ENCODE results near the gene SEMA7A. TPM values are rescaled to one million over a fixed set of nuclear protein-coding genes. Genes with fewer than 3 reads are reported as not detected.

The SEMA7A gene
- total RNA-seq, 2 experiments from 2014 or later, result 106 to 111 TPM

DNA sequence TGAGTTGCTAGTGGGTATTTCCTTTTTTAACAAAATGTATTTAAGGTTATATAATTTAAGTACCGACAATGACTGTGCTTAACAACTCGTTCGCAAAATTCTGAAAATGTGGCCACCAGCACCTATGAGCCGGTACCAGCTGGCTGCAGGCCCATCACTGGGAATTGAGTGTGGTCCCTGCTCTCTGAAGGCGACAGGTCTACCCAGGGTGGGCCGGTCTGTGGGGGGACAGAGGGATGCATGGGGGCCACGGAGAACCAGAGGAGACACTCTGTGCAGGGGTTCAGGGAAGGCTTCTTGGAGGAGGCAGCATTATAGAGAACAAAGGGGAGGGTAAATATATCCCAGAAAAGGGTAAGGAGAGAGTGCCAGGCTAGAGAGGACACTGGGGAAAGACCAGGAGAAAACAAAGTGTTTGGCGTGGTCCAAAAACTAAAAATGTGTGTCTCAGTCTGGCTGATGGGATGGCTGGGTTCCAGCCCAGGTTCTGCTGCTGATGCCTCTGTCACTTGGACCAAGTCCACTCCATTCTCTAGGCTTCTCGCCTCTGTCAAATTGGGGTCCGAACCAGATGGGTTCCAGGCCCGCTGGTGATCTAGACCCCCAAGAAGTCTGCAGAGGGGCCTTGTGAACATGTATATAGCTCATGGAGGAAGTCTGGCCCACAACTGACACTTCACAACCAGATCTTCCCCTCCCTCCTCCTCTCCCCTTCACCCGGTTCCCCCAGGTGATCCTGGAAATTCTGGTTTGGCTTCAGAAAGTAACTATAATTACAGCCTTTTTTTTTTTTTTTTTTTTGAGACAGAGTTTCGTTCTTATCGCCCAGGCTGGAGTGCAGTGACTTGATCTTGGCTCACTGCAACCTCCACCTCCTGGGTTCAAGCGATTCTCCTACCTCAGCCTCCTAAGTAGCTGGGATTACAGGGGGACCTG is 55.7 kb downstream of the SEMA7A start:
- ChIA-PET CTCF (interaction anchor here (0.6 to 9.8 kb wide), 13 partner anchors 11 to 412 kb away, joined by 3 to 243 read pairs (median 4); partner anchors contain the start of genes SEMA7A and UBL7), POLR2A (interaction anchor here (0.7 to 1.0 kb wide), 2 partner anchors 15 to 168 kb away, joined by 3 to 4 read pairs; no protein-coding TSS in a partner anchor)

DNA sequence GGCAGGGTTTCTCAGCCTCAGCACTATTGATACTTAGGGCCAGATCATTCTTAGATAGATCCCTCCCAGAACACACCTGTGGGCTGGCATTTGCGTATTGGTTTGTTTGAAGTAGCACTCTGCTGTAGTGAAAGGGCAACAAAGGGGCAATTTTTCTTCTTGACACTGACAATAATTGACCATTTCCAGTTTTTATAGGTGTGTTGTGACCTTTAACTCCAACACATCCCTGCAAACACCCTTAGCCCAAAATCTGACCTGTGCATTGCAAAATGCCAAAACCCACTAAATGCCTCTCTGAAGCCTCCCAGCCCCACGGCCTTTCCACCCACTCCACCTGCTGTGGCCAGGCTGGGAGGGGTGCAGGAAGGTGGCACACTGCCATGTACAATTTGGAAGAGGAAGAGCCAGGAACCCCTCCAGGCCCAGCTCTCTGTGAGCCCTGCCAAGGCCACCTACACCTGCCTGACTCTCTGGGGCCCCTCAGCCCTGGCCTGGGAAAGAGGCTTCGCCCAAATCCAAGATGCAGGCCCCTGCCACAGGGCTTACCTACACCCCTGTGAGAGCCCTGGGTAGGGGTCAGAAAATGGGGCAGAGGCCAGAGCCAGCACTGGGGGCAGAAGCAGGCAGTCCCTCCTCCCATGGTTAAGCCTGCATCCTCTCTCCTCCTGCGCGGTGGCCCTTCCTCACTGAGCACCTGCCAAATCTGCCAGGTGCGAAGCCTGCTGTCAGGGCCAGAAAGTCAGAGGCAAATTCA is 56.8 kb downstream of the SEMA7A start:
- POLR2A ChIA-PET, result no interaction called here
- CTCF ChIA-PET, result interaction anchor here (1.1 to 9.0 kb wide), 5 partner anchors 26 to 255 kb away, joined by 3 to 126 read pairs (median 4); partner anchors contain the start of gene SEMA7A

DNA sequence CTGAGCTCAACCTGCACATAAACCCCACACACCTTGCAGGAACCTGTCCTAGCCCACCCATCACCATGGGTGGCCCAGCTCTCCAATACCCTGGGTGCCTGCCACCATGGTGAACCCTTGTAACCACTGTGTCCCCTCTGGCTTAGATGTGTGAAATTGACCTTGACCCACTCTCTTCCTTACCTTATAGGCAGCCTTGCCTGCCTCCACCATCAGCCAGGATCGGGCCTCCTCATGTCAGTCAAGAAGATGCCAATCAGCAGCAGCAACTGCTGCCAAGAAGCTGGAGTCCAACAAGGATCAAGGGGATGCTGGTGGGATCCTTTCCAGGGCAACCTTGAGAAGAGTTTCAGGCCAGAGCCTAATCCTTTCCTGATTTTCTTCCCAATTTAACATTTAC is 57.5 kb downstream of the SEMA7A start:
- CTCF ChIA-PET, result interaction anchor here (0.5 to 9.0 kb wide), 16 partner anchors 8 to 402 kb away, joined by 3 to 126 read pairs (median 4); partner anchors contain the start of genes SEMA7A and UBL7
- POLR2A ChIA-PET, result interaction anchor here (0.8 to 2.2 kb wide), 2 partner anchors 9 to 85 kb away, joined by 3 to 8 read pairs; partner anchors contain the start of gene UBL7

DNA sequence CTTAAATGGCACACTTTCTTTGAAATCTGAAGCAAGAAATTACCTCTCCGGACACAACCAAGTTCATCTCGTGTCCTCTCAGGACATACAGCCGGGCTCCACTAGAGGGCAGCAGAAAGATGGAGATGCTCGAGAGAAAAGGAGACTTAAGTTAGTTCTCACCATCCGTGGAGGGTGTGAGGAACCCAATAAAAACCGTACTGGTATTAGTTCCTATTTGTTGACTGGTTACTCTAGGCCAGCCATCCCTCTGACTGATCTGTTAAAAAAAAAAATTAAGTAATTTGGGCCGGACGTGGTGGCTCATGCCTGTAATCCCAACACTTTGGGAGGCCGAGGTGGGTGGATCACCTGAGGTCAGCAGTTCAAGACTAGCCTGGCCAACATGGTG is 58.5 kb downstream of the SEMA7A start:
- CTCF ChIA-PET, result interaction anchor here (0.6 to 9.0 kb wide), 19 partner anchors 7 to 403 kb away, joined by 3 to 126 read pairs (median 4); partner anchors contain the start of genes SEMA7A and UBL7
- POLR2A ChIA-PET, result interaction anchor here (2.2 kb wide), 1 partner anchor 86 kb away, joined by 8 read pairs; the partner anchor contains the start of gene UBL7

DNA sequence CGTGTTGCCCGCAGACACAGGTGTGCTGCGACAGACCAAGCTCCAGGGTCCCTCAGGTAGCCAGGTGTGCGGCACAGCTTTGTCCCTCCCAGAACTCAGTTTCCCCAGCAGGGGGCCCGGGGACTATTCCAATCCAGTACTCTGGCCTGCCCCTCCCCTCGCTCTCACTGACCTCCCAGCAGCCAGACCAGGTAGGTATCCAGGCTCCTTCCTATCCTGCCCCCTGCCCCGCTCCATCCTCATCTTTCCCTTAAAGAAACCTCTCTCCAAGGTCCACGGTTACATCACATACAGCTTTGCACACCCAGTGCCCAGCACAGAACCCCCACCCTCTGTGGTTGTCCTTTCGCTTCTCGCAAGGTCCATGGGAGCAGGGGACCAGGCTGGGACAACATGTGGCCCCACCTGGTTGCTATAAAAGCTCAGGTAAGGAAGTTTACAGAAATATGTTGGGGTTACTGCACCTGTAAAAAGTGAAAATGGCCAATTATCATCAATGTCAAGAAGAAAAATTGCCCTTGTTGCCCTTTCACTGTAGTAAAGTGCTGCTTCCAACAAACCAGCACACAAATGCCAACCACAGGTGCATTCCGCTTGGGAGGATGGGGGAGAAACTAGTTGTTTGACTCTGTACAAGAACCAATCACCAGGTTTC is 59.0 kb downstream of the SEMA7A start:
- CTCF ChIA-PET, result interaction anchor here (0.7 to 9.0 kb wide), 24 partner anchors 8 to 394 kb away, joined by 3 to 126 read pairs (median 4); partner anchors contain the start of genes SEMA7A and UBL7
- POLR2A ChIA-PET, result interaction anchor here (0.5 to 2.2 kb wide), 2 partner anchors 26 to 86 kb away, joined by 8 read pairs; partner anchors contain the start of gene UBL7

DNA sequence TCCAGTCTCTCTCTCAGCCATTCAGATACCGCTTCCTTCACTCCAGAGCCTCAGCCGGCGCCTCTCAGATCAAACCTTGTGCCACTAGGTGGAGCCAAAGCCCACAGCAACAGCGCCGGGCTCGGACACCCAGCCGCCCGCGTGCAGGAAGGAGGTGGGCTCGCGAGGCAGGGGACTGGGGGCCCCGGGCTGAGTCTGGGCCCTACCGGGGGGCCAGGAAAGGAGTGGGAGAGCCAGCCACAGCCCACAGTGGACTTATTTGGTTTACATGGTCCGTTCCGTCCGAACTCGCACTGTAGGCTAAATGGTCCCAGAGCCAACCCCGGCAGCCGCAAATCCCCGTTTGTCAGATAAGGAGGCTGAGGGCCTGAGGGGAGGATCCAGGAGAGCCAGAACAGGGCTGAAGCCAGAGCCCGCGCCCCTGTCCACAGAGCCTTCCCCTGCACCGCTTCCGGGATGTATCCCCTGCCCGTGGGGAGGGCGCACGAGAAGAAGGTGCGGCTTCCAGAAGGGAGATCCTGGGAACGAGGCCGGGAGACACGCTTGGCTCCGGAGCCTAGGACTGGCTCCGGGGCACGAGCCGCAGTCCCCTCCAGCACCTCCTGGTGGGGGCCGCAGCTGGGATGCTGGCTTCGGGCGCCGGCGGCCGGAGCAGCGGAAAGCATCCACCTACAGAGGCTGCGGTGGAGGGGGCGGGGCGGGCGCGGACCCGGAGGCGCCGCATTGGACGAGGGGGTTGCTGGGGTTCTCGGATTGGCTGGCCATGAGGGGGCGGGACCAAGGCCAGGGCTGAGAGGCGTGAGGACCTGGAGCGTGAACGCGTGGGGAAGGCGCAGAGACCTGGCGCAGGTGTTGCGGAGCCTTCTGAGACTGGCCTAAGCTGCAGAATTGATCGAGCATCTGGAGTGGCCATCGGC is 59.8 kb downstream of the SEMA7A start:
- CTCF ChIA-PET, result interaction anchor here (0.7 to 9.0 kb wide), 30 partner anchors 9 to 397 kb away, joined by 3 to 126 read pairs (median 4); partner anchors contain the start of genes ARID3B, SEMA7A and UBL7
- POLR2A ChIA-PET, result interaction anchor here (0.5 to 2.2 kb wide), 2 partner anchors 26 to 87 kb away, joined by 8 read pairs; partner anchors contain the start of gene UBL7

DNA sequence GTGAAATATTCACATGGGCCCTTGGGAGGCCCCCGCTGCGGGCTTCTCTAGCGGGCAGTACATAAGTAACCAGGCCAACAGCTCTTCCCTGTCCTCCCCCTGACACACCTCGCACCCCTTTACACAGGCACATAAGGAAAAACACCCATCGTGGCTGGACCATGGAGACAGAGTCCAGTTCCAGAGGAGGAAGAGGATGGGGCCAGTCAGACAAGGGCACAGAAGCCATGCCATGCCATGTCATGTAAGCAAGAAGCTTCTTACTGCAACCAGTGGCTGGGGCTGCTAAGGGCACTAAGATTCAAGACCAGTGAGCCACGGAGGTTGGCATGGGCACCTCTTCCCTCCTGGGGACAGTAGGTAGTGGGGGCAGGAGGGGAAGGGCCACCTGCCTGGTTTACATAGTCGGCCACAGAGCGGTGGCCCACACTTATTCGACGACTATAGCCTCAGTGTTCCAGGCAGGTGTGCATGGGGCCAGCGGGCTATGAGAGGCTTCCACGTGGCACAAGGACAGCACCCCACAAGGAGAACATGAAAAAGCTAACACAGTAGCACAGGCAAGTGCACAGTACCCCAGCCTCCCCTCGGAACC is 60.6 kb downstream of the SEMA7A start:
- POLR2A ChIA-PET, result no interaction called here

DNA sequence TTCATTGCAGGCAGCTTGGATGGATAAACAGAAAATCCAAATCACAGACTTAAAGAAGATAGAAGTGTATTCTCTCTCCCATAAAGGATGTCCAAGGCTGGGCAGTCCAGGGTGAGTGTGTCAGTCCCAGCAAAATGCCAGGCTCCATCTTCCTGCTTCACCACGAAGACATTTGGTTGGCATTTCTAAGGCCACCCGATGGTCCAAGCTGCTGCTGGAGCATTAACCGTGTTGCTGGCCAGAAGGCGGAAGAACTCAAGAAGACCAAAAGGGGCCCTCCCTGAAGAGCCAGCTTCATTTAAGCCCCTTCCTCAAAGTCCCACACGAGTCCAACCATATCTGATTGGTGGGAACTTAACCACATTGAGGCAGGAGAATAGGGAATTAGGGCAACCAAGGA is 63.3 kb downstream of the SEMA7A start:
- CTCF ChIA-PET, result interaction anchor here (0.7 to 9.0 kb wide), 3 partner anchors 48 to 737 kb away, joined by 3 to 126 read pairs (median 5); partner anchors contain the start of gene SEMA7A
- POLR2A ChIA-PET, result interaction anchor here (0.5 kb wide), 1 partner anchor 243 kb away, joined by 3 read pairs; no protein-coding TSS in a partner anchor

More for the DNA sequence above, 60.6 kb downstream of the SEMA7A start:
- CTCF ChIA-PET, result interaction anchor here (0.7 to 9.0 kb wide), 15 partner anchors 10 to 398 kb away, joined by 3 to 126 read pairs (median 7); partner anchors contain the start of genes ARID3B, SEMA7A and UBL7

DNA sequence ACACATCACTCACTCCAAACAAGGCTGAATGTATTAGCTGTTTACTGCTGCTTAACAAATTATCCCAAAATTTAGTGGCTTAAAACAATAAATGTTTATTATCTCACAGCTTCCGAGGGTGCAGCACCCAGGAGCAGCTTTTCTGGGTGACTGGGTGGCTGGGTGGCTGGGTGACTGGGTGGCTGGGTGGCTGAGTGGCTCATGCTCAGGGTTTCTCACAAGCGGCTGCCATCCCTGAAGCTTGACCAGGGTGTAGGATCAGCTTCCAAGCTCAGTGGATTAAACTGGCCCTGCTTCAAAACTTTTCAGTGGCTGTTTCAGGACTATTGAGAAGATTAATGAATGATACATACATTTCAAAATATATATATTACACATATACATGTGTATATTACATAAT is 64.0 kb downstream of the SEMA7A start:
- ChIA-PET CTCF (interaction anchor here (1.5 to 9.0 kb wide), 2 partner anchors 48 to 69 kb away, joined by 5 to 126 read pairs; partner anchors contain the start of gene SEMA7A), POLR2A (no interaction called here)

DNA sequence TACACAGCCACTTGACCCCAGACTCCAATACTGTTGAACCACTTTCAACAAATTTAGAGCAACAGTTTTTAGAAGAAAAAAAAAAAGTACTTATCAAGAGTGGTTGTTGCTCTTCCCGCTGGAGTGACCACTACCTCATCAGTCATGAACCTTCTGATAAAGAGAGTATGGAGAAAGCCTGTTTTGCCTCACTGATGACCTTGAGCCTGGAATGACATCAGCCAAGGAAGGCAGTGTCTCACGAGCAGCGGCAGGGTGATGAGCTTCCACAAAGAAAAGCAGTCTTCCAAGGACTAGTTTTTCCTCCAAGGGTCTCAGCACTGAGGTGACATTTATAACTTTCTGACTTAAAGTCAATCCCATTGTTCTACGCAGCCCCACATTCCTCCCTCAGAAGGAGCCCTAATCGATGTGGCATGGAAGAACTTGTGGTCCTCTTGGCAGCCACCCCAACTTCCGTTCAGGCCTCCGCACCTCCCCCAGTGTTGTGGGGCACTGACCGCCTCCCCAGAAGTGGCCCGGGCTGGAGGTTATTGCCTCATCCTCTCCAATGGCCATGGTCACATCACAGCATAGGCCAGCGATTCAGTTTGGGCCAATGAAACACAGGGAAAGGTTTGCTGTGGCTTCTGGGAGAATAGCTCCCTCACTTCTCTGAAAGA is 64.5 kb downstream of the SEMA7A start:
- CTCF ChIA-PET, result interaction anchor here (1.5 to 9.0 kb wide), 2 partner anchors 47 to 69 kb away, joined by 5 to 126 read pairs; partner anchors contain the start of gene SEMA7A
- POLR2A ChIA-PET, result no interaction called here

DNA sequence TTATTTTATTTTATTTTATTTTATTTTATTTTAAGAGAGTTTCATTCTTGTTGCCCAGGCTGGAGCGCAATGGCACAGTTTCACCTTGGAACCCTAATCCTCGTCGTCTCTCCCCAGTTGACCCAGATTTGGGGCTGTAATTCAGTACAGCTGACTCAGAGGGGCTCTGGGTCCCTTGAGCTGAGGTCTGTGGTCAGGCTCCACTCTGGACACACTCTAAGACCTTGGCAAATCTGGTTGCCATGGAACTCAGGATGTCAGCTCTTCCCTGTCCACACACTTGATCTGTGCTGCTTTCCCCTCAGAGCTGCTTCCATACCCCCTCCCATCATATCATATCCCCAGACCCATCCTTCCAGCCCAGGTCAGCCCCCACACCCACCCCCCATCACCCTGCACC is 65.6 kb downstream of the SEMA7A start:
- ChIA-PET POLR2A (no interaction called here), CTCF (interaction anchor here (1.0 to 1.5 kb wide), 2 partner anchors 9 to 251 kb away, joined by 3 read pairs; no protein-coding TSS in a partner anchor)

DNA sequence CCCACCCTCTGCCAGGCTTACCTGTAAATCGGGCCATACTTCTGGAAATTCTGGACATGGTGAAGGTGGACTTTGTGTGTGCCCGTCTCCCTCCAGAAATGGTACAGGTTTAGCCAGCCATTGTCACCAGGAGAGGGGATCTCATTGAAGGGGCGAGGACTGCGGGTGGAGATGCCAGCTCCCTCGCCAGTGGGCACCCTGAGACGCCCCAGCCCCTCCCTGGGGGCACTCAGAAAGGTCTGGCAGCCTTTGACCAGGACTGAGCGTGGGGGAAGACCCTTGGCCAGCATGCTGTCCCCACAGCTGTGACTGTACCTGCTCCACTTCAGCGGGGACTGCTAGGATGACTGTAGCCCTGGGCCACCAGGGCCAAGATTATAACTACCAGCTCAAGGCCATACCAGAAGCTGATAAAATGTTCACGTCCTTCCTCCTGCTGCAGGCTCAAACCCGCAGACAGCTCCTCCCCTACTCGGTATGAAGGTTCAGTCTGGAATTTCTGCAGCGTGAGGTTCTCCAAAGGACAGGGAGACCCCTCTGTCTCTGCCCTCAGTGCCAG is 66.4 kb downstream of the SEMA7A start, which contains the start of gene CYP11A1:
Gene CYP11A1, minus strand, starts transcription at position 351 of the 559 bp plus-strand sequence. Its CDS starts 61 bp downstream, at position 290.
- CTCF ChIA-PET, result interaction anchor here (0.6 to 1.5 kb wide), 3 partner anchors 8 to 131 kb away, joined by 3 to 4 read pairs (median 3); no protein-coding TSS in a partner anchor
- POLR2A ChIA-PET, result interaction anchor here (0.9 kb wide), 1 partner anchor 94 kb away, joined by 4 read pairs; the partner anchor contains the start of gene UBL7

DNA sequence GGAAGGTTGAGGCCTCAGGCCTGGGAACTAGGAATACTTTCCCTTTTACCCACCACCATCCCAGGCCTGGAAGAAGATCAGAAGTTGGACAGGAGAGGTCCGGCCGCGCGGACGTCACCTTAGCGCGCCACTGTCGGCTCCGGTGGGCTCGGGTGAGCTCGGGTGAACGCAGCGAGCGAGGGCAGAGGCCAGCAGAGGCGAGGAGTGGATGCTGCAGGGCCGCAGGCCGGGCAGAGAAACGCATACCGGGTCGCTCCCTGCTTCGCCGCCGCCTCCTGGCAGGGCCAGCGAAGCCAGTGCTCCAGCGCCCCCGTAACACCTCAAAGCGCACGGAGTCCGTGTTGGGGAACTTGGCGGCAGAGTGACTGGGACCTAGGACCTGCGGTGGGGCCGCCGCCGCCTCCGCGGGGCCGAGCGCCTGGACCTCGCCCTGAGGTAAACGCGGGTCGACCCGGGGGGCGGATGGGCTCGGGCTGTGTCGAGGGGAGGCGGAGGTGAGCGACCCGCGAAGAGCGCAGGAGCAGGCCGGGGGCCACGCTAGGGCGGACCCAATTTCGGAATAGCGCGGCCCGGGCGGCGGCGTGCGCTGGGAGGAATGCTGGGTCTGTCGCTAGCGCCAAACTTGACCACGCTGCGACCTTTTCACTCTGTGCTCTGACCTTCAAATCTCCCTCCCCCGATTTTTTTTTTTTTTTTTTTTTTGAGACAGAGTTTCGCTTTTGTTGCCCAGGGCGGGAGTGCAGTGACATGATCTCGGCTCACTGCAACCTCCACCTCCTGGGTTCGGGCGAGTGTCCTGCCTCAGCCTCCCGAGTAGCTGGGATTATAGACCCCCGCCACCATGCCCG is 67.9 kb downstream of the SEMA7A start:
- POLR2A ChIA-PET, result interaction anchor here (0.7 kb wide), 1 partner anchor 38 kb away, joined by 3 read pairs; no protein-coding TSS in a partner anchor
- CTCF ChIA-PET, result interaction anchor here (0.6 to 0.7 kb wide), 2 partner anchors 83 to 439 kb away, joined by 3 read pairs; no protein-coding TSS in a partner anchor

DNA sequence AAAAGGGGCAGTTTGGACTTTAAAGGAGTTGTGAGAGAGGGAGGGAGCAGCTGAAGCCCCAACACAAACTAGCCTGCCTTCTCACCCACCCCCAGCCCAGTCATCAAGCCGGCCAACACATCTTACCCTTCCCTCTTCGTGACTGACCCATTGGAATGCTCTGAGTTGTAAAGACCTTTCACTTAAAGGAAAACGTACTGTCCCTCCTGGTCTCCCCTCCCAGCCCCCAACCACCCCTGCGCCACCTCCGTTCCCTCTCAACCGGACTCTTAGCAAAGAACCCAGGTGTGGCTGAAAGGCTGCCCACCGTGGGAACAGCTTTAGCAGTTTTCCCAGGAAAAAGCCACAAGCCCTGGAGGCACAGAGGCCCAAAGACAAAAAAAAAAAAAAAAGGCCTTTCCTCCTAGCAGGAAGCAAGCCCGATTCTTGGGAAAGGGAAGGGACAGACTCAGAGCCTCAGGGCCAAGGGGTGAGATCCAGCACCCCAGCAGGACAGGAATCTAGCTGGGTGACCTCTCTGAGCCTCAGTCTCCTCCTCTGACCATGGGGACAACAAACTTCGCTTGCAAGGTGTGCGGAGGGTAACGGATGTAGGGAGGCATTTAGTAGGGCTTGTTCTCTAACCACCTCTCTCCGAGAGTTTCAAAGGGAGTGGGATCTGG is 68.7 kb downstream of the SEMA7A start:
- ChIA-PET CTCF (no interaction called here), POLR2A (no interaction called here)

All from activated CD8-positive, alpha-beta memory T cell treated with anti-CD3 and anti-CD28 coated beads for 36 hours (primary cell).